Stimulated activated CD8-positive, alpha-beta memory T cell treated with anti-CD3 and anti-CD28 coated beads, Interleukin-7, amount 100 ng/mL, for 4 hours (primary cell): ENCODE data around the gene MRRF.

Experiments
- DNase-seq, 2 donors: peaks; one replicate each; pipeline ENCODE4 v3.0.0-alpha.2; 2020; ENCODE audit warnings: low read depth in 2 of 2

Gene MRRF, protein sequence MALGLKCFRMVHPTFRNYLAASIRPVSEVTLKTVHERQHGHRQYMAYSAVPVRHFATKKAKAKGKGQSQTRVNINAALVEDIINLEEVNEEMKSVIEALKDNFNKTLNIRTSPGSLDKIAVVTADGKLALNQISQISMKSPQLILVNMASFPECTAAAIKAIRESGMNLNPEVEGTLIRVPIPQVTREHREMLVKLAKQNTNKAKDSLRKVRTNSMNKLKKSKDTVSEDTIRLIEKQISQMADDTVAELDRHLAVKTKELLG

DNA sequence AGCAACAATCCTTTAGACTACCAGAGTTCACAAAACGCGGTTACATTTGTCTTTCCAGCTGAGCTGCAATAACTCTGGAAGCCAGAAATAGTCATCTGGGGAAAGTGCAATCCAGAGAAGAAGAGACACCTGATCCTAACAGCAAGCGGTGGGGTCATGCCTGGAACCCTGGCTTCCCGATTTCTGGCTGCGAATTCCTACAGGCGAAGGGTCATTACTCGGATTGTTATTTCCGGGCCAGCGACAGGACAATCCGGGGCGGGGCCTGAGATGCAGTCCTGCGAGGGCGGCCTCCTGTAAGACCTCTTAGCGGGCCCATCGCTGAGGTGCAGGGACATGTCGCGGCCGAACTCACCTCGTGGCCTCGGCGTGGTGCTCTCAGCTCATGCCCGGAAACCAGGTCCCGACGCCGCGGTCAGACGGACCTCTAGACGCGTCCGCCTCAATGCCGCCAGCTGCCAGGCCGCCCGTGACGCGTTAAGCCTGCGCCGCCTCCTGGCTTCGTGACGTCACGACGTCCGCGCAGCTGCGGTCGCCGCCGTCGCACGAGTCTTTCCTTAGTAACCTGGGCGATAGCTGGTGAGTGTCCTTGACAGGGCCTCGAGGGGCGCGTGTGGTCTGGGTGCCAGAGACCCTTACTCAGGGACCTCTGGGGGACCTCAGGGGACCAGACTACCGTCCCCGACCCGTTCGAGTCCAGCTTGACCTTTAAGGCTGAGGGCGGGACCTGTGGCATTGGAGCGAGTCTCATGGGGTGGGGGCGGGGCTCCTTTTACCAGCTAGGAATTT lies at the start of gene MRRF, which contains the start of gene RBM18:
MRRF (plus strand) TSS at position 523 of the 789 bp plus-strand sequence. CDS start 6,010 bp downstream, outside the sequence.
RBM18 (minus strand) TSS at position 481 of the 789 bp plus-strand sequence. CDS start 3,348 bp downstream, outside the sequence.
- peak; percentile 77 to 84 for DNase-seq

DNA sequence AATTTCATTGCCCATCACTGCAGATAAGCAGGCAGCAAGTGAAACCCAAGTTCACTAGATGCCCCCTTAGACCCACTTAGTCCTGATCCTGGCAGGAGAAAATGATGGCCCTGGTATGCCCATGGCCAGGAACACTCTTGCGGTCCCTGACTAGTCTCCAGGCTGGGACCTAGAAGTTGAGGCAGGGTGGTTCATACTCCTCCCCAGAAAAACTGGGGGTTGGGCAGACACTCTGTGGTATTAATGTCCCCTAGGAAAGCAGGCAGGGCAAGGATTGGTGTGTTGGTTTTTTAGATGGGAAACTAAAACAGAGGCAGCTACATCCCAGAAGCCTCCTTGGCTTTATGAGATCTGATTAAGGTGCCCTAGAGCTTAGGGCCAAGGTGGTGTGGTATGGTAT lies 49.0 kb upstream of the MRRF start:
- DNase-seq = no peak

DNA sequence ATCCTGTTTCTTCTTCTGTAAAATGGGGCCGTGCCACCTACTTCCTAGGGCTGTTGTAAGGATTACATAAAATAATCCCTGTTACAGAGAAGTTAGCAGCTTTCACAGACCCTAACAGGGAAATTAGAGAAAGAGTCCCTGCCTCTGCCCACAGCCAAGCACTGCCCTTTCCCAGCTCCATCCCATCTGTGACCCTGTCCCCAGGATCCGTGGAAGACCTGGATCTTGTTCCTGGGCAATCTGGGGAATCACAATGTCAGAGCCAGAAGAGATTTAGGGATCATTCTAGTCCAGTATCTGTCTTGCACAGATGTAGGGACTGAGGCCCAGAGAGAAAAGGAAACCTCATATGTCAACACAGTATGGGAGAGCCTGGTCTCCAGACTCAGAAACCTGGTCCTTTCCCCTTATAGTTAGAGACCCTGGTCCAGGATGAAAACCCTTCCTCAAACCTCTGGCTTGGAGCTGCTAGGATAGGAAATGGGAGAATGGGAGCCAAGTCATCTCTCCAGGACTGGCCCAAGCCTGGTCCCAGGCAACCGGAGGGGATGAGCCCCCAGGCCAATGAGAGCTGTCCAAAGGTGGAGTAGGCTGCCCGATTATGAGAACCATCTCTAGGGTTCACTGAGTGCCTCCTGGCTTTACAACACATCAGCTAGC lies 48.4 kb upstream of the MRRF start:
- DNase-seq = no peak

DNA sequence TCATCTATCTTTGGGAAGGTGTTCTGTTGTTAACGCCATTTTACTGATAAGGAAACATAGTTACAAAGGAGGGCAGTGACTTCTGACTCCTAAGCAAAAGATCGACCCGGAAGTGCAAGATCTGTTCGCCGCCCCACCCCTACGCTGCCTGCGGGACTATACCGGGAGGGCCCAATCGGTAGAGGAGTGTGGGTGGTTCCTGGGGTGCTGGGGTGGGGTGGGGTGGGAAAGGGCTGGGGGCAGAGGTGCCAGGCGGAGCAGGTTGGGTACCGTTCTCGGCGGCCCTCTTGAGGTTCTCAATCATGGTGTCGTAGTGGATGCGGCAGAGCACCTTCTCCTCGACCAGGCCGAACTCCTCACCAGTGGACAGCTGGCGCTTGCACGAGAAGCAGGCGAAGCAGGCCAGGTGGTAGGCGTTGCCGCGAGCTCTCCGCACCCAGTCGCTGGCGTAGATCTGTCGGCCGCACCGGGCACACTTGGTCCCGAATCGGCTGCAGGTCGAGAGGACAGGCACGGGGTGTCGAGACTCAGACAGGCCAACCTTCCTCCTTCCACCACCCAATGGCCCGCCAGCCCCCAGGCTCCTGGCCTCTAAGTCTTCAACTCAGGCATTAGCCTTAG lies 47.8 kb upstream of the MRRF start:
- no peak for DNase-seq

DNA sequence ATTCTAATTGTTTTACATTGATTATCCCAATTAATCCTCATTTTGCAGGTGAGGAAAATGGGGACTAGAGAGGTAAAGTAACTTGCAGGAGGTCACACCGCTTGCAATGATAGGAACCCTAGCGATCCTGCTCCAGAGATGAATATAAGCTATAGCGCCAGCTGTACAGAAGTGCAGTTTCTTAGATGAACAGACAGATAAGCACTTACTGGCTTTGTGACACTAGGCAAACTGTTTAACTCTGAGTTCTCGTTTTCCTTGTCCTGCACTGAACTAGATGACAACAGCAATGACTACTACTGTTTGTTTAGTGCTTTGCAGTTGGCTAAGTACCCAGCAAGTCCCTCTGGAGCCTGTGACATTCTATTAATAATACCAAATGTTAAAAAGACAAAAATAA lies 47.0 kb upstream of the MRRF start:
- DNase-seq = no peak

DNA sequence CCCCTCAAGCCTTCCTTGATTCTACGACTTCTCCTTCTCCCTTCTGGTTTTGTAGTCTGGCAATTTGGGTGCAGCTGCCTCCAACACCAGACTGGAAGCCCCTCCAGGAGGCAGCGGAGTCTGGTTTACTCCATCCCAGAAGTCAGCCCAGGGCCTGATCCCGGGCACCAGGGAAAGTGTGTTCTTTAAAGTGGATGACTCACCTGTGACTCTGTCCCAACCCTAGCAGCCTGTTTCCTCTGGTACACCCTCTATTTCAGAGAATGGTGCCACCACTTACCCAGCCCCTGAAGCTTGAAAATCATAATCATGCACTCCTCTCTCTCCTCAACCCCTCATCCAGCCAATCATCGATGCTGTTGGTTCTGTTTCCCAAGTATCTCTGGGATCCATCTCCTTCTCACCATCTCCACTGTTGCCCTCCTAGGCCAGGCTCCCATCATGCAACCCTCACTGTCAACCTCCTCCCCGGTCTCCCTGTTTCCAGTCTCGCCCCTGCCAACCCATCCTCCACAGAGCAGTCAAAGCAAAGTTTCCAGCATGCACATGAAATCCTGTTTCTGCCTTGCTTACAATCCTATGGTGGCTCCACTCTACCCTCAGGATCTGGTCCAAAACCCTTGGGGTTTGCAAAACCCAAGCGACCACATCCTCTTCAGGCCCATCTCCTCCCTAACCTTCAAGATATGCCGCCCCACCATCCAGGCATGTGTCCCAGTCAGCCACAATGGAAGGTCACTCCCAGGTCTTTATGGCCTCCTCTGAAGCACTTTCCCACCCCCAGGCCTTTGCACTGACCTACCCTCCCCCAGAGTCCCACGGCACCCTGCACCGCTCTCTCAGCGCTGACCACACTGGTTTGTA lies 46.4 kb upstream of the MRRF start:
- DNase-seq = no peak

DNA sequence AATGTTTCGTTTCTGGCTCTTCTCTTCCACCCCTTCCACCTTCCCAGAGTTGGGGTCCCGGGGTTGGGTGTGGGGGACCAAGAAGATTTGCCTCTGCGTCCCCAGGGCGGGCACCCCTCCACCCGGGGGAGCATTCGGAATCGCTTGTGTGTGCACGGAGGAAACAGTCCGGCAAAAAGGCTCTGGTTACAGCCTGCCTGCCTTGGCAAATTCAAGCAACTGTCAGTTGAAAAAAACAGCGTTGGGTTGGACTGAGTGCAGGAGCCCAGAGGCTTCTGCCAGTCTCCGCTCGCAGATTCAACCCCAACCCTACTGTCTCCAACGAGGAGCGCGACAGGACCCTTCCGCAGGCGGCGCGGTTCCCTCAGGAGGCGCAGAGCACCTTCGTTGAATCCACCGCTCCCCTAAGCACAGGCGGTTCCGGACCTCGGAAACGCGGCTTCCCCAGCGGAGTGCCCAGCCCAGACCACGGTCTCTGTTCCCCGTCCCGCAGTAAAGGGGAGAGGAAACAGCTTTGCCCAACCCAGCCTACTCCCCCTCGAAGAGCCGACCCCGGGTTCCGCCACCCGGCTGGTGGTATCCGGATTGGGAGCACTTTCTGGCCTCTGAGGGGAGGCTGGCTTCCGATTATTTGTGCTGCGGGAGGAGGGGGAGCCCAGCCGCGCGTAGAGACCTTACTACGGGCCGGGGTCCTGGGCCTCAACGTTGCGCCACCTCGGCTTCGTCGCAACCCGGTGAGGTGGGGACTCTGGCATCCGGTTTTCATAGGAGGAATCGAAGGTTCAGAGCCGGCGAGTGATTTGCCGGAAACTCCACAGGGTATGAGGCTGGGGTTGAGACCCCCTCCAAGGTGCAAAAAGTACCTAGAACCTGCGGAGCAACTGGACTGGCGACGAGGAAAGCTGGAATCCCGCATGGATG lies 45.5 kb upstream of the MRRF start:
- no peak for DNase-seq

DNA sequence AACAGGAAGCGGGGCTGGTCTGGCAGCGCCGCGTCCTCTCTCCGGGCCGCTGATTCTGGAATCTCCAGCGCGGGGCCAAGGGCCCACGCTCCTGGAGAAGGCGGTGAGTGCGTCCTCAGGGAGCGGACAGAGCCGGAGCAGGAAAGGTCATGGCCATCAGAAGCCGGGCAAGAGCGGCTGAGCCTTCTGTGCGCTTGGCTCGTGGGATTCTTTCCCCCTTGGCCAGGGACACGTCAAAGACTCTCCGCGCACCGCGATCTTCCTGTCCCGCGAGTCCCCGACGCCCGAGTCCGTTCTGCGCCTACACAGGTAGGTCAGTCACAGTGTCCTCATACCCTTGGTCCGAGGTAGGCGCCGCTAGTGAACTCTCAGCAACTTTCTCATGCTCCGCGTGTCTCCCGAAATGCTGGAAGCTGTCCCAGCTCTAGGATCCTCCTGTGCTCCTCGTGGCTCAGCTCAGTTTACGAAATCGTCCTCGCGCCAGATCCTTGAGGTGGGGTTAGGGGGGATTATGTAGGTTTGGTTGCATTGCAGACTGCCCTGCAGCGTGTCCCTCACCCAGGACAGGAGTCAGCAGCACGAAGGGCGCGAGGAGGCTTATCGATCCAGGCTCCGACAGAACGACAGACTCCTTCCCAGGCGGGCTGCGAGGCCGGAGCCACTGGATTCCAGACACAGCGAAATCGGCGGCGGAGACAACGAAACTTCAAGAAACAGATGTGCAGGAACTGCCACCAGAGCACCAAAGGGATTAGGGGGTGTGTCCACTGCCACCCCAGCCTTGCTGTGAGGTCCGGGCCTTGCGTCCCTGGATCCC lies 44.6 kb upstream of the MRRF start:
- DNase-seq = no peak

DNA sequence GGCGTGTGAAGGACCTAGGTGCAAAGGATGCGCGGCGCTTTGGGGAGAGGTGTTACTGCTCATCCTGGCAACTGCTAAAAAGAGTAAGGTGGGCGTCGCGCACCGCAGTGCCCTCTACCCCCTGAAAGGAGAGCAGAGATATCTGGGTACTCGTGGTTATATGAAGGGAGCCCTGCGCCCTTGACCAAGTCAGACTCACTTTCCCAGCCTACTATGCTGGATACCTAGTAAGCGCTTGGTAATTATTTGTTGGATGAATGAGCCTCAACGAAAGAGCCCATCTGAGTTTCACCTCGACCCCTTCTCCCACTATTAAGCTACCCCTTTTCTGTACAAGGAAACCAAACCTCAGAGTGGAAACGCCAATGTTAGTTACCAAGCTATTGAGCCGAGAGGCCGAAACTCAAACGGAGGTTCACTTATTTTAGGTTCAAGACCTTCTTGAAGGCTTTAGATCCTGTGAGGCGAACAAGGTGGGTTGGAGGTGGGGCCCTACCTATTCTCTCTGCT lies 44.0 kb upstream of the MRRF start:
- DNase-seq = no peak

DNA sequence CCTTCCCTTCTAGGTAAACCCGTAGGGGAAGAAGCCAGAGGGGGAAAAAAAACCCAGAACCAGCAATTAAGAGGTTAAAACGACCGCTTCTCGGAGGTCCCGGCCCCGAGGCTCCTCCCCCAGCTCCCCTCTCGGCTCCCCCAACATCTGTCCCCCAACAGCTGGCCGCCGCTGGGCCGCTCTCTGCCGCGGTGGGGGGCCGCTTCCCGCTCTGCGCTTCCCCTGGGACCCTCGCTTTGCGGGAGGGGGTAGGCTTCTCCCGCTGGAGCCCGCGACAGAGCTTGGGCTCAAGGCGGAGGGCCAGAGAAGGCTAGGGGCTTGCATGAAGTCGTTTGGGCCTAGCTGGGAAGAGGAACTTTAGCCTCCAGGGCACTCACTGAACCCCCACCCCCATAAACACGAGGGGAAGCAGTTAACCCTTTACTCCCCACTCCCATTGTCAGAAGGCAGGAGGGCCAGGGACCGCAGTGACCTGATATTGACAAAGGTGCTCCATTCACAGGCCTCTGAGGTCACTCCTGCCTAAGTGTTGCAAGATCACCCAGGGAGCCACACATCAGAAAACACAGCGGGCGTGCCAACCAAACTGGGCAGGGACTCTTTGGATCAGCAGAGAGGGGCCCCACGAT lies 43.4 kb upstream of the MRRF start:
- no peak for DNase-seq

DNA sequence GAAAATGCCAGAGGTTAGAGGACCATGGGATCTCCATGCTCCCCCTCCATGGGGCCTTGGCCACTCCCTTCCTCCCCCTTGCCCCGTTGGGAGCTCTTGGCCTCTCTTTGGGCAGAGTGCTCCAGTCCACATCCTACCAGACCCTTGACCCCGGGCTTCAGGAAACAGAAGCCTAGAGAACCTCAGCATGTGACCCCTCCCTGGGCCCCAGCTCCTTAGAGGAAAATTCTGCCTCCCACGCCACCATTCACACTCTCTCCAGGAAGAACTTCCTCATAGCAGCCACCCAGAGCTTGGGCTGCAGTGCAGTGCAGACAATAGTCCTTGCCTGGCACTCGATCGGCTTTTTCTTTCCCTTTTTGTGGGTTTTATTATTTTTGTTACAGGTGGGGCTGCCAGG lies 41.9 kb upstream of the MRRF start:
- DNase-seq = no peak

DNA sequence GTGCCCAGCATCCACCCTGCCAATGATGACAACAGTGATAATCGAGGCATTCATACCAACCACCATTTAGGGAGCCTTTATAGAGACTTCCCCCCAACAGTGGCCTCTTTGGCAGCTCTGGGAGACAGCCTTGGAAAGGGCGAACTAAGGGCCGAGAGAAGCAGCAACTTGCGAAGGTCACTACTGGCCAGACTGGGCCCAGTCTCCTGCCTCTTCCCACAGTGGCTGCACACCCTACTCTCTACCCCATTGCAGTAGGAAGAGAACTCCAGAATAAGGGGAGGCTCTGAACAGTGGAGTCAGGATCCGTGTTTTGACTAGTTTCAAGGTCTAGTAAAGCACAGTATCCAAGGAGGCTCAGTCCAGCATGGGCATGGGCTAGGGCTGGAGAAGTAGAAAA lies 41.2 kb upstream of the MRRF start:
- DNase-seq = no peak

DNA sequence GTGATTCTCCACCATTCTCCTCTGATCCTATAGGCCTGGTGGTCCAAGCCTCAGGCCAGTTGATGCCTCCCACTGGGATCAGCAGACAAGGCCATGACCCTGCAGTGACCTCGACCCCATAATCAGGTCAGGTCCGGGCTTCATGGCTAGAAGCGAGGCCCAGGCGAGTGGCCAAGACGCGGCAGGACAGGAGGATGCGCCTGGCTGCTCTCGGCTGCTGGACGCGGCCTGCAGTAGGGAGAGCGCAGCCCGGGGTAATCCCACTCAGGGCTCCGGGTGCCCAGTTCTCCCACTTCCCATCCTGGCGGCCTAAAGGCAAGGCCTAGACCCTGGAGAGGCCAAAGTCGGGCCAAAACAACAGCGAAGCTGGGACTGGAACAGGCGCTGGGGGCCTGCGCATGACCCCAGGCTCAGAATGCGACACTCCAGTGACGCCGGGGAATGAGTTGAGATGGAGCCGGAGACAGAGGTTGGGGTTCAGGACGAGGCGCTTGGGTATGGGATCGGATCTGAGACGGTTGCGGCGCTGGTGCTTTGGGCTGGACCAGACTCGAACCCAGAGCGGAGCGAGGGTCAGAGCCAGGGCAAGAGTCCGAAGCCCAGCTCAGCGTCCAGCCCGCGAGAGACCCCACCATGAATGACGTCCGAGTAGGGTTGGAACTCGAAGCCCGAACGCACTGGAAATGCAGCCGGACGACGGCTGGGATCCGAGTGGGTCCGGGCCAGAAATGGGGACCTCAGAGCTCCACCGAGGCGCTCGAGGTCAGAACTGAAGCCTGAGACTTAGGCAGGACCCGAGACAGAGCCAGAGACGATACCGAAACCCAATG lies 39.2 kb upstream of the MRRF start:
- no peak for DNase-seq

DNA sequence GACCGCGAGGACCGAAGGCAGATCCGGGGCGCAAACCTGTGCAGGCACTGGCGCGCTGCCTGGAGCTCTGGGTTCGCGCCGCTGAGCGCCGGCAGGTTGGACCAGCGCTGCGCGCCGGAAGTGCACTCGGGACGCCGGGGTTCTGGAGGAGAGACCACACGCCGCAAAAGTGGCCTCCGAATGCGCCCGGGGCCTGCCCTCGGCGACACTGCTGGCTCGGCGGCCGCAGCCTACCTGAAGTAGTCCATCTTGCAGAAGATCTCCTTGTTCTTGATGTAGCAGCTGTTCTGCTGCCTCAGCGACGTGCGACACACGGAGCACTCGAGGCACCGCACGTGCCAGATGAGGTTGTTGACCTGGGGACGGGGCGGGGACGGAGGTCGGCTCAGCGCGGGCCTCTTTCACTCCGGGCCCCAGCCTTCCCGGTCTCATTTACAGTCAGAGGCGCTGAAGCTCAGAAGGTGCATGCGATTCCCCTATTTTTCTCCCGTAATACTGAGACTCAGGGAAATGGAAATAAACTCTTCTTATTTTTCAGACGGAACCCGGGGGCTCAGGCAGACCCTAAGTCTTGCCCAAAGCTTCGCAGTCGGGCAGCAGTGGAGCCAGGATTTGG lies 38.4 kb upstream of the MRRF start:
- DNase-seq = no peak

DNA sequence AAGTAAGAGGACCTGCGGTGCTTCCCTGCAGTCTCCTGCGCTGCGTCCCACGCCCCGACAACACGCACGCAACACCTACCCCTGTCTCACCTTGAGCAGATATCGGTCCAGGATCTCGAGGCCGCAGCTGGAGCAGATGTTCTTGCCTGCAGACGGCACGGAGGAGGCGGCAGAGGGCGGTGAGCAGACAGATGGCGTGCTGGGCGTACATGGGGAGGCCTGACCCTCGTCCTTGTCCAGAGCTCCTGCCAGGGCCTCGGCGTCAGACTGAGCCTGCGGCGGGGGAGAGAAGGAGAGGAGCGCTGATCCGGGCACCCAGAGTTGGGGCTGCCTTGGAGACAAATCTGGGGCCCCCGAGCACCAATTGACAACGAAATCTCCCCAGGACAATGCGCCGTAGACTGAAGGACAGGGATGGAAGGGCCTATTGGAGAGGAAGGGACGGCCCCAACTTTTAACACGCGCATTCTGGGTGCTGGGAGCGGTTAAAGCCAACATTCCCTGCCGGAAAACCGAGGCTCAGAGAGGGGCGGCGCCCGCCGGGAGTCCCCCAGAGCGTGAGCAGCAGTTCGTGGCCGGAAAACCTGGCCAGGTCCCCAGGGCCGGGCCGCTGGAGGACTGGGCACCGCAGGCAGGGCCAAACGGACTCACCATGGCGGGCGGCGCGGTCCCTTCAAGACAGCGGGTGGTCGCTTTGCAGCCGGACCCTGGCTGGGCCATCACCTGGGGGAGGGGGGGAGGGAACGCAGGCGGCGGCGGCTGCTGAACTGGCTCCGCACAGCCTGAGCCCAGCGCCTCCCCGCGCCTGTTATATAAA lies 37.7 kb upstream of the MRRF start:
- no peak for DNase-seq

DNA sequence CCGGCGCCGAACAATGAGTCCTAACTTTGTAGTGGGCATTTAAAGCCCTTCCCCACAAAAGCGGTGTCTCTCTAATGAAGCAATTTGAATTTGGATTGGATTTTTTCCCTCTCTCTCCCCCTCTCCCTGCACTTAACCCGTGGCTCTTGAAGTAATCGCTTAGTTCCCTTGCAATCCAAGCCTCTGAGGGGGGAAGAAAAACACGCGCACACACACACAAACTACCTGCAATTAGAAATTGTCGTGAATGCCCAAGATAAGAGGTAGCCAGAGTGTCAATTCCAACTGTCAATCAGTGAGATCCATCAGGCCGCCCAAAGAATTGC lies 37.1 kb upstream of the MRRF start:
- DNase-seq = no peak

DNA sequence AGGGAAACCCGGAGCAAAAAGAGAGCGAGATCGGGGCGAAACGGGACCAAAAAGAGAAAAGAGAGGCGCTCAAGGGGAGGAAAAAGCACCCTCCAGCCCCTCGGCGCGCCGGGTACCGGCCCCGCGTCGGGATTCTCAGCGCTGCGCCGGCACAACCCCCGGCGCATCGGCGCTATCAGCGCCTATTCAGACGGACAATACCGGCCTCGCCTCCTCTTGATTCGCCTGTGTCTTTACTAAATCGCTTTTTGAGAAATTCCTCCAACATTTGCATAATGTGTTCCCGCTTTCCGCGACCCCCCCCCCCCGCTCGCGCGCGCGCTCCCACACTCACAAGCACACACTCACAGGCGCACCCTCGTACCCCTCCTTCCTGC lies 36.5 kb upstream of the MRRF start:
- no peak for DNase-seq
